NCI-H1105 treated with DMSO at 0.1 percent for 48 hours (cell line): ENCODE measurements around the gene NFIL3.

Source experiments
- DNase-seq: peaks from one replicate; lab custom pipeline; 2025; lab: John Stamatoyannopoulos, UW

The NFIL3 gene

GRCh38 chr9:91359734-91360470, 63.7 kb downstream of the NFIL3 start:
- DNase-seq, result no peak

DNA sequence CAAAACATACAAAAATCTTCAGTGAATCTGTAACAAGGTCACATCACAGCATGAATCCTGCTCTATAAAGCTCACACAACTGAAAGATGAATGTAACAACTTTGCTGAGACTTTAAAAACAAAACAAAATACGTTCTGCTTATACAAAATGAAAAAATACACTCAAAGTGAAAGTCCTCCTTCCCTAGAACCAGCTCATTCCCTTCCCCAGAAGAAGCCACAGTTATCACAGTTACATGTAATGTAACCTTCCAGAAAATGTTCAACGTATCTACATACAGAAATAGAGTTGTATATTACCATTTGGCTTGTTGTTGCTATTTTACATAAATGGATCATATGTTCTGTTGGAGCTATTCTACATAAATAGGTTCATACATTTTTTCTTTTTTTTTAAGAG, 64.5 kb downstream of the NFIL3 start:
- DNase-seq, result no peak
